ENCODE measurements around the gene MACROD2.

GRCh38 chr20:14711652-14712051, 716.3 kb downstream of the MACROD2 start:
- TF ChIP-seq CTCF (conservative IDR thresholded peaks at IDR 0.05) = no peak
- TF ChIP-seq ZFX (IDR thresholded peaks at IDR 0.05) = no peak
